GM15510 (cell line): Measurements from ENCODE around the gene DOCK3.
A peak's percentile ranks its signal among the peaks of the same experiment; 100 is the strongest.

Source experiments
- POLR2A ChIP-seq: IDR thresholded peaks from 3 replicates; pipeline ENCODE4 v1.6.1; 2011; ENCODE audit warnings: borderline replicate concordance; ENCODE audit not compliant: insufficient read length; ENCODE audit errors: extremely low read depth

The DOCK3 gene

DNA sequence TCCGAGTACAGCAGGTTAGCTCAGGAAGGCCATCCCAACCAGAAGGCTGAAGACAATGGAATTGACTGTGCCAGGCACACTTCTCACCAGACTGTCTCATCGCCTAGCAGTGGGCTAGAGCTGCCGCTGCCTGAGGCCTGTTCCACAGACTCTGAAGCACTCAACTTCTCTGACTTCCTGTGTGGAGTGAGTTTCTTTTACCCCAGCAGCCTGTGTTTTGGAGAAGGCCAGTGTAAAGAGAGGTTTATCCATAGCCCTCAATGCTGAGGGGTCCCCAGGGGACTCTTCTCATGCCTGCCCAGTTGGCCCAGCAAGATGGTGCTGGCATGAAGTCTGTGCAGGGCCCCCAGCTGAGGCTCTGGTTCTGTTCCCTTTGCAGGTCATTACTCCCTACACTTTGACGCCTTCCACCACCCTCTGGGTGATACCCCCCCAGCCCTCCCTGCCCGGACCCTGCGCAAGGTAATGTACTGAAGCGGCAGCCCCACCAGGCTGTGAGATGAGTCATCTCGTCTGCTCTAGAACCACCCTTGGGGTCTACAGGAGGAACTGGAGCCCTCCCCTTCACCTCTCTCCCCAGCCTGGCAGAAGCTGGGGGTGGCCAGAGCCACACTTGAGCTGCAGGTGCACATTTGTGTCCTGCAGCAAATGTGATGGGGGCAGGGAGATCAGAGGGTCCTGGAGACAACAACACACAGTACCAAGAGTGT is 705.2 kb downstream of the DOCK3 start:
- TF ChIP-seq POLR2A = no peak

DNA sequence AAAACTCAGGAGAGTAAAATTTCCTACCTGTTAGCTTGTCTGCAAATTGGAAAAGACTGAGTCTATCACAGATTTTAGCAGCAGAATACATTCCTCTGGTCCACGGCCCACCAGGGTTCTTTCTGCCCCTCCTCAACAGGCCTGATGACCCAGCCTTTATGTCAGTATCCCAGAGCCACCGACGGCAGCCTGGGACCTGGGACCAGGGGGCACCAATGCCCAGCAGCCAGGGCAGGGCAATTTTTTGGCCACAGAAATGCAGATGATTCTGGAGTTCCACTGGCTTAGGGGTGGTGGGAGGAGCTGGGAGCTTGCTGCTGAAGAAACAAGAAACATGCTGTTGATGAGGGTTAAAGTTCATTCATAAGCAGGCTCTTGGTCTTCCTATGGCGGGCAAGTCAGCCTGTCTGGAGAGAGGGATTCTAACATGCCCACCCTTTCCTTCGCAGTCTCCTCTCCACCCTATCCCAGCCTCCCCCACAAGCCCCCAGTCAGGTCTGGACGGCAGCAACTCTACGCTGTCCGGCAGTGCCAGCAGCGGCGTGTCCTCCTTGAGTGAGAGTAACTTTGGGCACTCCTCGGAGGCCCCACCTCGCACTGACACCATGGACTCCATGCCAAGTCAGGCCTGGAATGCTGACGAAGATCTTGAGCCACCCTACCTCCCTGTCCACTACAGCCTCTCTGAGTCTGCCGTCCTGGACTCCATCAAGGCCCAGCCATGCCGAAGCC is 706.0 kb downstream of the DOCK3 start:
- no peak for TF ChIP-seq POLR2A

DNA sequence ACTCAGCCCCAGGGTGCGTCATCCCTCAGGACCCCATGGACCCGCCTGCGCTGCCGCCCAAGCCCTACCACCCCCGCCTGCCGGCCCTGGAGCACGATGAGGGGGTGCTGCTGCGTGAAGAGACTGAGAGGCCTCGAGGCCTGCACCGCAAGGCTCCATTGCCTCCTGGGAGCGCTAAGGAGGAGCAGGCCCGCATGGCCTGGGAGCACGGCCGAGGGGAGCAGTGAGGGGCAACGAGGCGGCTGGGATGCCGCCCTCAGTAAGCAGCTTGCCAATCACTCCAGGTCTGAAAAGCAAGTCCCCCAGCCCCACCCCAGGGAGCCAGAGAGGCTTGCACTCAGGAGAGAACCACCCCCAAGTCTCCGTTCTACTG is 706.6 kb downstream of the DOCK3 start:
- TF ChIP-seq POLR2A = no peak

DNA sequence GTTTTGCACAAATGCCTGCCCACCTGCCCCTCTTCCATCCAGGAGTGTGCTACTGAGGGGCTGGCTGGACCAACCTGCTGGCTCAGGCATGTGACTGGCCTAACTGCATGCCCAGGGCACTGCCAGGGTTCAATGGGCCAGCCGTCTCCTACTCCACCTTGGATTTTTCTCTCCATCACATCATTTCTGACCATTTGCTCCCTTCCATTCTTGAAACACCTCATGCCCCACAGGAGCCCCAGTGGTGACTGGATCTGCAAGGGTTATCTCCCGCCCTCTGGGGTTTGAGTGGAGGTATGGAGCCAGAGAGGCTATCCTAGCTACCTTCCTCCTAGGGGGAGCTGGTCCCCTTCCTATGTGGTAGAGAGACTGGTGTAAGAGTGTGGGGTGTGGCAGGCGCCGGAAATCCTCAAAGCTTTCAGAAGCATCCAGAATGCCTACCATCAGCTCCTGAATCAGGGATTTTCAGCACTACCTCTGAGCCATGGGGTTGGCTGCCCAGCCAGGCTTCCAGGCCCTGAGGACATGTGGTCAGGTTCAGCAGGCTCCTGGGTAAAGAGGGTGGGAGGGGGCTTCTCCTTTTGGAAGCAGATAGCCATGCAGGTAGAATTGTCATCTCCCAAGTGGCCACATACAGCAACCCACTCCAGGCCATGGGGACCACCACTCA is 707.5 kb downstream of the DOCK3 start:
- no peak for TF ChIP-seq POLR2A

DNA sequence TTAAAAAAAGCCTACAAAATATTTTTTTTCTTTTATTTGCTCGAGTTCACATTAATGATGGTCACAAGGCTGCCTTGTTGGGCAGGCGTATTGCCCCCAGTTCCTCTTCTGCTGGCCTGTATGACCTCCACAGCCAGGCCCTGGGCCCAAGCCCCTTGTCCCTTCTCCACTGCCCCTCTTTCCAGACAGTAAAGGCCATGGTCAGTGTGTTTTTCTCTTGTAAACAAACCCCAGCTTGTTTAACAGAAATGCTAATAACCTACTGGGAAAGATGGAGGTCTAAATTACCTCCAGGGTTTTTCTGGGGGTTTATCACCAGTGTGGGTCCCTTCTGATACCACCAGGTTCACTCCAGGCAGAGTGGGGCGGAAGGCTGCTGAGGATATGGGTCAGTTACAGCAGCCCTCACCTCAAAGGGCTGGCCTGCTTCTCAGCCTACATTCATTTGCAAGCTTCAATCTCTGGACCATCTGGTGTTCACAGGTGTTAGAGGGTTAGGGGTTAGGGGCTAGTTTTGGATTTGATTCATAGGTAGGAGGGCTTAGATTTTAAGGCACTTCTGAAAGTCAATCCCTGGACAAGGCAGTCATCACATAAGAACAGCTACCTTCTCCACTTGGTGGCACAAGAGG is 708.3 kb downstream of the DOCK3 start:
- no peak for TF ChIP-seq POLR2A

DNA sequence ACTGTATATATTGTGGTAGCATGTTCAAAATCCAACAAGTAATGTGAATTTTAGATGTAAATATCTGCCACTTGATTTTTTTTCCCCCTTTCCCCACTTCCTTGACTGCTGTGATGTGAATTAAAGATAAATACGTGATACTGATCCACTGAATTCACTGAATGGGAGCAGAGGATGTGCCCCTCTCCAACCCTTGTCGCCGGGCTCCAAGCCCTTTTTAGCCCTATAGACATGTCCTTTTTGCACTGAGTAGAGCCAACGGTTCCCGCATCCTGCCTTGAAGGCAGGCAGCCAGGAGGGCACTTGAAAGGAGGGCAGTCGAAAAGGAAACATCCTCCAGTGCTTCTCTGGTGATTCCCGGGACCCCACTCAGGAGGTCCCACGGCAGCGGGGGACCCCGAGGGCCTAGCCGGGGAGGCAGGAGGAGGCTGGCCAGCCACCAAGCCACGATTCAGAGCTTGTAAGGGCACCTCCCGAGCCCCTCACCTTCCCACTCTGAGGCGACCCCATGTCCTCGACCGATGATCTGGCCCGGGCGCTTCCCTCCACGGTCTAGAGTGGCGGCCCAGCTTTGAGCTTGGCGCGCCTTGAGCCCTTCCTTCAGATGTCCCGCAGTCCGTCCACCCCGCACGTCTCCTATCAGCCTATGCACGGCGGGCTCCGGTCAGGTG is 709.5 kb downstream of the DOCK3 start:
- no peak for TF ChIP-seq POLR2A

DNA sequence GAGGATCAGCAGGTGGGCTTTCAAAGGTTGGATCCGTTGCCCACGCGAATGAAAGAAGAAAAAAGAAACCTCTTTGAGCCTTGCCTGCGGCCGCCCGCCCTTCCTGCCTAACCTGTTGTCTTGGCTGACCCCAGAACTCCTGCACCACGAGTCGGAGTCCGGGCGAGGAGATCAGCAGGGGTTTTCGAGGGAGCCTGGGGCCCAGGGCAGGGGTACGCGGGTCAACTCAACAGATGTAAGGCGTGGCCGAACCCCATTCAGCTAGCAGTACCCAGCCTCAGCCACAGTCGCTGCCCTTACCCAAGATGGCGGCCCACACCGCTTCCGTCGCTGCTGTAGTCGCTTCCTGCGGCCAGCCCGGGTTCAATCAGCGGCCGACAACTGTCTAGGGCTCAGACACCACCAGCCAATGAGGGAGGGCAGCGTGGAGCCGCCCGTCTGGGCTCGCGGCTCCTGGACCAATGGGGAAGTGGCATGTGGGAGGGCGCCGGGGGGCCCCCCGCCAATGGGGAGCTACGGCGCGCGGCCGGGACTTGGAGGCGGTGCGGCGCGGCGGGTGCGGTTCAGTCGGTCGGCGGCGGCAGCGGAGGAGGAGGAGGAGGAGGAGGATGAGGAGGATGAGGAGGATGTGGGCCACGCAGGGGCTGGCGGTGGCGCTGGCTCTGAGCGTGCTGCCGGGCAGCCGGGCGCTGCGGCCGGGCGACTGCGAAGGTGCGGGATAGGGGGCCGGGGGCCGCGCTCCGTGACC is 710.2 kb downstream of the DOCK3 start, which contains the start of gene MANF:
MANF (plus strand) TSS at position 566 of the 748 bp plus-strand sequence; CDS start at position 618, 52 bp downstream.
- peak; percentile 93 for TF ChIP-seq POLR2A

DNA sequence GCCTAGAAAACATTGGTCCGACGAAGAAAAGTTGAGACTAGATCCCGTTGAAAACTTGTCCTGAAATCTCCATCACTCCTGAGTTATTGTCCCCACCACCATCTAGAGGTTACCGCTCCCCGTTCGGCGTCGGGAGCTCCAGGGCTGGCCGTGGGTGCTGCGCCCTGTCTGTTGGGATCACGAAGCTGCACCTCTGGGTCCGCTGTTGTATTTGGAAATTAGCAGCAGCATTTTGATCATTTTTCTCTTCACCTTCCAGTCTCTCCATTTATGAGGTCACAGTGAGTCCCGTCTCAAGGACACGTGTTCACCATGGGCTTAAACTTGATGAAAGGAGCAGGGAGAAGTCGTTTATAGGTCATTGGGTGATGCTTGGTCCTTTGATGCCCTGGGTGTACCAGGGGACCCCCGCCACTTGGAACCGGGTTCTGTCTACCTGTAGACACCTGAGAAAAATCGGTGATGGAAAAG is 710.9 kb downstream of the DOCK3 start:
- TF ChIP-seq POLR2A = no peak

DNA sequence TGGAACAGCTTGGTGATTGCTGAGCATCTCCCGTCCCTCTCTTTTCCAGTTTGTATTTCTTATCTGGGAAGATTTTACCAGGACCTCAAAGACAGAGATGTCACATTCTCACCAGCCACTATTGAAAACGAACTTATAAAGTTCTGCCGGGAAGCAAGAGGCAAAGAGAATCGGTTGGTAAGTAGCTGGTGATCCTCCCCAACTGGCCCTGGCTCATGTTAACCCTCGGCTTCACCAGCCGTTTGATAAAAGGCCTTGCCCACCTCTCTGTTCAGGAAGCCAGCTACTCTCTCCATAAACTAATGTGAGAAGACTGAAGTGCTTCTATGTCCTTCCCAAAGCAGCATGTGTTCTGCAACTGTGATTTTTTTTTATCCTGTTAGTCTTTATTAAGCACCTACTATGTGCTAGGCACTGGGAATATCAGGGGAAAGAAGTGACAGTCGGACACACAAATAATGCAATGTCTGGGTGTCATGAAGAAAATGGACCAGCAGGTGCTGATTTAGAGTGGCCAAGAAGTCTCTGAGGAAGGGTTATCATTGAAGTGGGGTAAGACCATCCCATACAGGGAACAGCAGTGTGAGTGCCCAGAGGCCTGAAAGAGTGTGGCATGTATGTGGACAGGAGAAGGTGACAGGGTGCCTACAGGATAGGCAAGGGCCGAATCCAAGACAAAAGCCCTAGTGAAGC is 711.6 kb downstream of the DOCK3 start:
- no peak for TF ChIP-seq POLR2A

DNA sequence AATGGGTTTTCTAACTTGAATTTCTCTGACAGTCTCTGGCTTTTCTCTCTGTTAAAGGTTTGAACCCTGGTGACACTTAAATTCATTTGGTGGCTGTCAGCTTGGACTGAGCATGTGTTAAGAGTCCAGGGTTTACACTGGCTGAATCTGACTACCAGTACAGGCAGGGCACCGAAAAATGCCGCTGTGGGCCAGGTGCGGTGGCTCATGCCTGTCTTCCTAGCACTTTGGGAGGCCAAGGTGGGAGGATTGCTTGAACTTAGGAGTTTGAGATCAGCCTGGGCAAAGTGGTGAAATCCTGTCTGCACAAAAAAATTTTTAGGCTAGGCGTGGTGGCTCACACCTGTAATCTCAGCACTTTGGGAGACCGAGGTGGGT is 712.1 kb downstream of the DOCK3 start:
- no peak for TF ChIP-seq POLR2A

DNA sequence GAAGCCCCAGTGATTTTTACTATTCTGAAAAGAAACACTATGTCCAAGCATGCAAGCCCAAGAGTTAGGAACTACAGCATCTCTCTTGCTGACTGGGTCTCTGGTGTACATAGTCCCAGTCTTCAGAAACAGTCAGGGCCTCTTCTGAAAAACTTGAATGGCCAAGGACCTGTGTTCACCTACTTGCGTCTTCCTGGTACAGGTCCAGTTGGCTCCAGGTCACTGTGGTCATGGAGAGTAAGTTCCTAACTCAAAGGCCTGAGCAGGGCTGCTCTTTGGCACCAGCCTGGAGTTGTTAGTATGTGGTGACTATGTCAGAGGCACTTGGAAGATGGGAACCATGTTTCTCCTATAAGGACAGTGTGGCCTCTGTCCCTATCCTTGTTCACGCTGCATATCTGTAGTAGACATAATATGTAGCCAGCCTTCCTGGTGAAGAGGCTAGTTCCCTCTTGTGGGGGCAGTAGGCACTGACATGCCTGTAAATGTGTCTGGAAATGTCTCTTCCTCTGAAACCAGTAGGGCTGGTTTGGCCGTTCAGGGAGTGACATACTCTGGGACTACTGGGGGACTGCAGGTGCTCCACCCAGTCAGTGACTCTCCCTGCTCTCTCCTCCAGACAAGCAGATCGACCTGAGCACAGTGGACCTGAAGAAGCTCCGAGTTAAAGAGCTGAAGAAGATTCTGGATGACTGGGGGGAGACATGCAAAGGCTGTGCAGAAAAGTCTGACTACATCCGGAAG is 713.7 kb downstream of the DOCK3 start:
- TF ChIP-seq POLR2A = no peak

DNA sequence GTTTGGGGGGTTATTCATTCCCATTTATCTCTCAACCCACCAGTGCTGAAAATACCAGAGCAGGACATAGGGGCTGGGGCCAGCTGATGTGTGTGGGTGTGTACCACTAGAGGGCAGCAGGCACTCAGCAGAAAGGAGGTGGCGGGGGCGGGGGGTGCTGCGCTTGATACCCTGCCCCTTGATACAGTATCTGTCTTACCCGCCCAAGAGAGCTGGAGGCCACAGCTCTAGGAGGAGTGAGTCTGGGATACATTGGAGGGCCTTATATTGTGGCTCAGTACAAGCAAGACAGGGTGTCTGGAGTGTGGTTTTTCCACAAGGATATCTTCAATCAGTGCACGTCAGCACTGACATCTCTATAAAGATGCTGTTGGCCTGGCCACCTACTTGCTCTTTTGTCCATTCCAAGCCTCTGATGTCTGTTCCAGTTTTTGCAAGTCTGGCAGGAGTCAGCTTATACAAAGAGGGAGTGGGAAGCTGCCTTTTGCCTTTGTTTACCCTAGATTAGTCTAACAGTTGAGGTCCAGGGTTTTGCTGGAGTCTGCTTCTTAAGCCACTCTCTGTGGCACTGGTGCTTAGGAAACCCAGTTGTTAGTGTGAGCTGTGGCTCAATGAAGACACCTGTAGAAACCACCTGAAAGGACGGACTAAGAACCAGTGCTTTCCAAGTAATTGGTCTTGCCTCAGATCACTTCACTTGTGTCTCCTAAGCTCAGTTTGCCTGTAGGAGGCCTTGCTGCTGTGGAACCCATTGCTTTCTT is 714.9 kb downstream of the DOCK3 start:
- TF ChIP-seq POLR2A = no peak
